ENCODE measurements around the gene RGMB. TPM values are rescaled to one million over a fixed set of nuclear protein-coding genes. Genes with fewer than 3 reads are reported as not detected.
A peak's percentile ranks its signal among the peaks of the same experiment; 100 is the strongest.

The RGMB gene
- total RNA-seq, 3 donors from 2014 or later (not counting 1 experiment from before 2014, with no cell fraction given): 0.35 to 1.5 (median 0.86) TPM

- H3K36me3 Mint-ChIP-seq: peaks cover 8% of the 10 kb centered on the region
- ATAC-seq (no peak), DNase-seq (no peak)
- intact Hi-C loops (cut with micrococcal nuclease): no loop called here
- Histone ChIP-seq H3K27ac (ENCODE audit: low read length) (no peak overlapping the region), H3K27me3 (ENCODE audit: control insufficient read depth, insufficient read depth, low read length) (peaks cover 45% of the 10 kb centered on the region), H3K9me3 (ENCODE audit: control insufficient read depth, insufficient read depth, low read length) (no peaks in the 10 kb centered on the region), H3K4me1 (ENCODE audit: control insufficient read depth, insufficient read depth, low read length) (peaks cover 35% of the 10 kb centered on the region), H3K36me3 (ENCODE audit: control insufficient read depth, insufficient read depth, low read length) (no peaks in the 10 kb centered on the region), H3K4me3 (ENCODE audit: low read length) (no peak overlapping the region)
- H3K4me3 Mint-ChIP-seq: peak overlapping the region; percentile 85
- no peak overlapping the region for H3K27ac Mint-ChIP-seq
- WGBS (ENCODE audit: insufficient coverage): 82% methylated on average over 2 of the region's 2 CpGs
- peaks cover 39 to 46% of the 10 kb centered on the region in 2 donors for H3K4me1 Mint-ChIP-seq
- H3K9me3 Mint-ChIP-seq: no peaks in the 10 kb centered on the region
- H3K27me3 Mint-ChIP-seq (ENCODE audit: low read depth in 2 of 2): peaks cover 50 to 80% of the 10 kb centered on the region in 2 donors
- TF ChIP-seq CTCF (IDR thresholded peaks at IDR 0.05): no peak
These were observed 5.9 kb upstream of the RGMB start for GRCh38 chr5:98767581-98767980.

- ATAC-seq (peak in 1 of 3 donors; percentile 50), DNase-seq (peak in 1 of 2 donors; percentile 65)
- H3K36me3 ChIP-seq (ENCODE audit: control insufficient read depth, insufficient read depth, low read length): no peaks in the 10 kb centered on the region
- peak overlapping the region; percentile 85 for H3K4me3 Mint-ChIP-seq
- H3K4me1 Mint-ChIP-seq: peaks cover 47 to 53% of the 10 kb centered on the region in 2 donors
- WGBS (ENCODE audit: insufficient coverage): 3% methylated on average over 33 of the region's 34 CpGs
- peak; percentile 57 for TF ChIP-seq CTCF (IDR thresholded peaks at IDR 0.05)
- H3K27ac ChIP-seq (ENCODE audit: low read length): no peak overlapping the region
- H3K9me3 Mint-ChIP-seq: no peaks in the 10 kb centered on the region
- H3K9me3 ChIP-seq (ENCODE audit: control insufficient read depth, insufficient read depth, low read length): no peaks in the 10 kb centered on the region
- no peak overlapping the region for H3K4me3 ChIP-seq (ENCODE audit: low read length)
- peaks cover 56 to 78% of the 10 kb centered on the region in 2 donors for H3K27me3 Mint-ChIP-seq (ENCODE audit: low read depth in 2 of 2)
- peaks cover 42% of the 10 kb centered on the region for H3K4me1 ChIP-seq (ENCODE audit: control insufficient read depth, insufficient read depth, low read length)
- peaks cover 52% of the 10 kb centered on the region for H3K27me3 ChIP-seq (ENCODE audit: control insufficient read depth, insufficient read depth, low read length)
- no peak overlapping the region for H3K27ac Mint-ChIP-seq
- peaks cover 8% of the 10 kb centered on the region for H3K36me3 Mint-ChIP-seq
- intact Hi-C loops (cut with micrococcal nuclease): no loop called here
These were observed 5.1 kb upstream of the RGMB start for GRCh38 chr5:98768160-98768959.

DNA sequence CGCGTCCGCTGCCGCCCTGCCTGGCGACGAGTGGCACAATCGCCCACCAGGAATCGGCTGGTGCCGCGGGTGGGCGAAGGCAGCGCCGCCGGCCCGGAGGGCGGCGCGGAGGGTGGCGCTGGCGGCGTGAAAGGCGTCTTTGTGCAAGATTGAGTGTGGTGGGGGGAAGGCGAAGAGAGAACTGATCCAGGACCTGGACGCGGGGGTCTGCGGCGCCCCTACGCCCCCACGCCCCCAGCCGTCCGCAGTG is 4.6 kb upstream of the RGMB start:
- Mint-ChIP-seq H3K27me3 (ENCODE audit: low read depth in 2 of 2) (peaks cover 53 to 73% of the 10 kb centered on the region in 2 donors), H3K27ac (no peak overlapping the region), H3K36me3 (peaks cover 8% of the 10 kb centered on the region), H3K4me3 (peak overlapping the region; percentile 85), H3K9me3 (no peaks in the 10 kb centered on the region), H3K4me1 (peaks cover 48 to 55% of the 10 kb centered on the region in 2 donors)
- ATAC-seq (no peak), DNase-seq (no peak)
- no peak overlapping the region for H3K27ac ChIP-seq (ENCODE audit: low read length)
- intact Hi-C loops (cut with micrococcal nuclease): no loop called here
- no peak for TF ChIP-seq CTCF (IDR thresholded peaks at IDR 0.05)
- peak overlapping the region; percentile 39 for H3K4me3 ChIP-seq (ENCODE audit: low read length)
- WGBS (ENCODE audit: insufficient coverage): 1% methylated on average over 31 of the region's 31 CpGs
- H3K4me1 ChIP-seq (ENCODE audit: control insufficient read depth, insufficient read depth, low read length): peaks cover 43% of the 10 kb centered on the region
- H3K27me3 ChIP-seq (ENCODE audit: control insufficient read depth, insufficient read depth, low read length): peaks cover 52% of the 10 kb centered on the region
- H3K9me3 ChIP-seq (ENCODE audit: control insufficient read depth, insufficient read depth, low read length): no peaks in the 10 kb centered on the region
- no peaks in the 10 kb centered on the region for H3K36me3 ChIP-seq (ENCODE audit: control insufficient read depth, insufficient read depth, low read length)
